OCI-LY7 (cell line): ENCODE results near the gene SGPL1. TPM values are rescaled to one million over a fixed set of nuclear protein-coding genes. Genes with fewer than 3 reads are reported as not detected.

Experiments used
- BruUV-seq: library from RNA; stranded (reverse); fragments of 400-500 nt; replicated peaks from 2 replicates; lab custom pipeline; 2021; lab: Mats Ljungman, UMichigan
- CTCF ChIA-PET: fragments of 300-600 bp; sonication (Branson Sonifier 250); formaldehyde crosslinking; loops from one replicate; lab custom pipeline; 2022; ENCODE audit warnings: antibody characterized with exemption; ENCODE audit not compliant: unreplicated experiment; lab: Charles Lee
- POLR2A ChIA-PET: fragments of 300-600 bp; sonication (Branson Sonifier 250); formaldehyde crosslinking; loops from one replicate; lab custom pipeline; 2022; ENCODE audit warnings: antibody characterized with exemption; lab: Charles Lee
- DNase-seq: peaks from one replicate; pipeline ENCODE4 v3.0.0-alpha.2; 2015; ENCODE audit warnings: low spot score
- H2AFZ ChIP-seq: fragments of 200-600 bp; sonication (generic), shearing (Covaris generic); 2 replicates; pipeline ENCODE4 v1.6.1; 2014; ENCODE audit warnings: mild to moderate bottlenecking, antibody characterized with exemption, low read length, moderate library complexity
- H3K27ac ChIP-seq: fragments of 200-600 bp; sonication (generic); 2 replicates; pipeline ENCODE4 v1.5.1; 2014; ENCODE audit warnings: mixed run types, low read depth, mild to moderate bottlenecking, moderate library complexity, low read length, inconsistent platforms; ENCODE audit not compliant: poor library complexity, severe bottlenecking
- H3K36me3 ChIP-seq: fragments of 200-600 bp; sonication (generic); 2 replicates; pipeline ENCODE4 v1.6.1; 2014; ENCODE audit warnings: mild to moderate bottlenecking, antibody characterized with exemption, low read length, moderate library complexity, mixed read lengths; ENCODE audit not compliant: insufficient read depth
- H3K4me1 ChIP-seq: fragments of 200-600 bp; sonication (generic); 2 replicates; pipeline ENCODE4 v1.5.1; 2014; ENCODE audit warnings: mild to moderate bottlenecking, low read length; ENCODE audit not compliant: insufficient read depth, poor library complexity, severe bottlenecking
- H3K4me2 ChIP-seq: fragments of 200-600 bp; sonication (generic); 2 replicates; pipeline ENCODE4 v1.6.1; 2014; ENCODE audit warnings: mild to moderate bottlenecking, low read length
- H3K4me3 ChIP-seq: fragments of 200-600 bp; sonication (generic); 2 replicates; pipeline ENCODE4 v1.5.1; 2014; ENCODE audit warnings: mild to moderate bottlenecking, low read depth, low read length; ENCODE audit not compliant: poor library complexity, severe bottlenecking
- H3K79me2 ChIP-seq: fragments of 200-600 bp; sonication (generic); 2 replicates; pipeline ENCODE4 v1.6.1; 2016; ENCODE audit warnings: low read depth, mild to moderate bottlenecking, low read length, moderate library complexity, mixed read lengths; ENCODE audit not compliant: insufficient read depth
- H3K9me2 ChIP-seq: fragments of 200-600 bp; sonication (generic); 2 replicates; pipeline ENCODE4 v1.6.1; 2016; ENCODE audit warnings: mild to moderate bottlenecking, low read length, mixed read lengths; ENCODE audit not compliant: insufficient read depth
- H3K9me3 ChIP-seq: fragments of 200-600 bp; sonication (generic); 2 replicates; pipeline ENCODE4 v1.6.1; 2014; ENCODE audit warnings: mild to moderate bottlenecking, mixed run types, low read length, mixed read lengths
- H4K20me1 ChIP-seq: fragments of 200-600 bp; sonication (generic); 2 replicates; pipeline ENCODE4 v1.6.1; 2014; ENCODE audit warnings: mild to moderate bottlenecking, antibody characterized with exemption, low read length, moderate library complexity, mixed read lengths; ENCODE audit not compliant: insufficient read depth
- EZH2phosphoT487 ChIP-seq: fragments of 200-600 bp; sonication (generic); IDR thresholded peaks from 2 replicates; pipeline ENCODE4 v1.6.1; 2018; ENCODE audit warnings: low read depth, borderline replicate concordance, mild to moderate bottlenecking, mixed run types, antibody characterized with exemption, low read length, moderate library complexity, mixed read lengths
- intact Hi-C: fragments of 100-400 bp; cut with micrococcal nuclease; formaldehyde crosslinking; loops from one replicate; pipeline ENCODE4 v1.10.0; 2022; ENCODE audit not compliant: unreplicated experiment
- total RNA-seq, 2 experiments: library from RNA; depleted of rRNA in 1 of 2; stranded (reverse); fragments of >200 nt in 1 of 2; shearing (Covaris generic) in 1 of 2; gene quantifications; 2 replicates each; pipeline ENCODE4 v1.2.3, GENCODE V29; 2014 to 2022
- TF ChIP-seq, protein P1 (sequence below): fragments of 200-600 bp; sonication (generic); conservative IDR thresholded peaks from 2 replicates; pipeline ENCODE4 v1.5.1; 2014; ENCODE audit warnings: mild to moderate bottlenecking, antibody characterized with exemption, low read length, moderate library complexity, mixed read lengths

Gene SGPL1
- total RNA-seq, 2 experiments from 2014 or later: 11.7 to 25.1 TPM

DNA sequence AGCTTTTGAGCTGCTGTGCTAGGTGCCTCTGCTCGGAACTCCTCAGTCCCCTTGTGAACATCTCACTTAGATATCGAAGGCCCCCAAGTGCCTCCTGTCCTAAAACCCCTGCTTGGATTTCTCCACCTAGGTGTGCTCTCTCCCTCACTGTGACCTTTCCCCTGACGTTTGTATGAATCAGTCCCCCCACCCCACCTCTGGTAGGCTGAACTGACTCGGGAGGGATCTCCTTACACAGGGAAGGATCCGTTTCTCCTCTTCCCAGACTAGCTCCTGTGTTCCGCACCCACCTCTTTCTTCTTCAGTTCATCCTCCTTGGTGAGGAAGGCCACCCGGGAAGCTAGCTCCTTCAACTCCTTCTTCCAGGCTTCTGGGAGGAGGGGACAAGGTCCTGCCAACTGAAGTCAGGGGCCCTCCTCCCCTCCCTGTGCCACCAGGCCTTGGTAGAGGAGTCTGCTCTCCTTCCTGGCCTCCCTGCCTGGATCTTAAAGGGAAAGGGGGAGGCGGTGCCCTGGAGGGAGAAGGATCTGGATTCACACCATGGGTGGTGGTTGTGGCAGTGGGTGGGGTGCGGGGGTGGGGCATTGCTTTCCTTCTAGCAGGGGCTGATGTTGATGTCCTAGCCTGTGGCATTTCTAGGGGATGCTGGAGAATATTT lies 37.4 kb upstream of the SGPL1 start:
- Histone ChIP-seq H3K4me2 (no peak overlapping the region), H3K4me1 (no peaks in the 10 kb centered on the region), H4K20me1 (no peaks in the 10 kb centered on the region), H3K79me2 (no peaks in the 10 kb centered on the region), H3K36me3 (no peaks in the 10 kb centered on the region), H2AFZ (no peak overlapping the region), H3K4me3 (no peak overlapping the region), H3K27ac (no peak overlapping the region), H3K9me3 (no peaks in the 10 kb centered on the region), H3K9me2 (no peaks in the 10 kb centered on the region)
- ChIA-PET POLR2A (no interaction called here), CTCF (no interaction called here)
- BruUV-seq: no TSS peak
- intact Hi-C loops: no loop called here
- no peak for DNase-seq
- TF ChIP-seq, protein P1, sequence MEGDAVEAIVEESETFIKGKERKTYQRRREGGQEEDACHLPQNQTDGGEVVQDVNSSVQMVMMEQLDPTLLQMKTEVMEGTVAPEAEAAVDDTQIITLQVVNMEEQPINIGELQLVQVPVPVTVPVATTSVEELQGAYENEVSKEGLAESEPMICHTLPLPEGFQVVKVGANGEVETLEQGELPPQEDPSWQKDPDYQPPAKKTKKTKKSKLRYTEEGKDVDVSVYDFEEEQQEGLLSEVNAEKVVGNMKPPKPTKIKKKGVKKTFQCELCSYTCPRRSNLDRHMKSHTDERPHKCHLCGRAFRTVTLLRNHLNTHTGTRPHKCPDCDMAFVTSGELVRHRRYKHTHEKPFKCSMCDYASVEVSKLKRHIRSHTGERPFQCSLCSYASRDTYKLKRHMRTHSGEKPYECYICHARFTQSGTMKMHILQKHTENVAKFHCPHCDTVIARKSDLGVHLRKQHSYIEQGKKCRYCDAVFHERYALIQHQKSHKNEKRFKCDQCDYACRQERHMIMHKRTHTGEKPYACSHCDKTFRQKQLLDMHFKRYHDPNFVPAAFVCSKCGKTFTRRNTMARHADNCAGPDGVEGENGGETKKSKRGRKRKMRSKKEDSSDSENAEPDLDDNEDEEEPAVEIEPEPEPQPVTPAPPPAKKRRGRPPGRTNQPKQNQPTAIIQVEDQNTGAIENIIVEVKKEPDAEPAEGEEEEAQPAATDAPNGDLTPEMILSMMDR: no peak
- no peak for TF ChIP-seq EZH2phosphoT487

DNA sequence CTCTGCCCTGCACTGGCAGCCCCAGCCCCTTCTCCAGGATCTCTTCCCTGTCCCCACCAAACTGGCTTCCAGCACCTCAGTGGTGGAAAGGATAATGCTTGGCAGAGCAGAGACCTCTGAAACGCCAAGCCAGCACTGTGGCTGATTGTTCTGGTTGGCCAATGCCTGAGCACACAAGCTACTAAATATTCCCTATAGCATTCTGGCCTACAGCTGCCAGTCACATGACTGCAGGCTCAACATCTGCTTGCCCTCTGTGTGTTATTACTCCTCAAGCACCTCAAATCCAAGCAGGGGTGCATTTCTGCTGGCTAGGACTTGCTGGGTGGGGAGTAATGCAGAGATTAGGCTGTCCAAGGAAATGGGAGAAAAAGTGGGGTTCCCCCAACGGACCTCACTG lies 36.7 kb upstream of the SGPL1 start:
- intact Hi-C loops: no loop called here
- no peaks in the 10 kb centered on the region for H4K20me1 ChIP-seq
- TF ChIP-seq EZH2phosphoT487: no peak
- TF ChIP-seq, protein P1: no peak
- no TSS peak for BruUV-seq
- H3K9me3 ChIP-seq: no peaks in the 10 kb centered on the region
- H3K4me2 ChIP-seq: no peak overlapping the region
- no peak for DNase-seq
- H2AFZ ChIP-seq: no peak overlapping the region
- H3K4me1 ChIP-seq: no peaks in the 10 kb centered on the region
- no peak overlapping the region for H3K27ac ChIP-seq
- no peaks in the 10 kb centered on the region for H3K79me2 ChIP-seq
- no peaks in the 10 kb centered on the region for H3K9me2 ChIP-seq
- ChIA-PET POLR2A (no interaction called here), CTCF (no interaction called here)
- no peaks in the 10 kb centered on the region for H3K36me3 ChIP-seq
- no peak overlapping the region for H3K4me3 ChIP-seq

DNA sequence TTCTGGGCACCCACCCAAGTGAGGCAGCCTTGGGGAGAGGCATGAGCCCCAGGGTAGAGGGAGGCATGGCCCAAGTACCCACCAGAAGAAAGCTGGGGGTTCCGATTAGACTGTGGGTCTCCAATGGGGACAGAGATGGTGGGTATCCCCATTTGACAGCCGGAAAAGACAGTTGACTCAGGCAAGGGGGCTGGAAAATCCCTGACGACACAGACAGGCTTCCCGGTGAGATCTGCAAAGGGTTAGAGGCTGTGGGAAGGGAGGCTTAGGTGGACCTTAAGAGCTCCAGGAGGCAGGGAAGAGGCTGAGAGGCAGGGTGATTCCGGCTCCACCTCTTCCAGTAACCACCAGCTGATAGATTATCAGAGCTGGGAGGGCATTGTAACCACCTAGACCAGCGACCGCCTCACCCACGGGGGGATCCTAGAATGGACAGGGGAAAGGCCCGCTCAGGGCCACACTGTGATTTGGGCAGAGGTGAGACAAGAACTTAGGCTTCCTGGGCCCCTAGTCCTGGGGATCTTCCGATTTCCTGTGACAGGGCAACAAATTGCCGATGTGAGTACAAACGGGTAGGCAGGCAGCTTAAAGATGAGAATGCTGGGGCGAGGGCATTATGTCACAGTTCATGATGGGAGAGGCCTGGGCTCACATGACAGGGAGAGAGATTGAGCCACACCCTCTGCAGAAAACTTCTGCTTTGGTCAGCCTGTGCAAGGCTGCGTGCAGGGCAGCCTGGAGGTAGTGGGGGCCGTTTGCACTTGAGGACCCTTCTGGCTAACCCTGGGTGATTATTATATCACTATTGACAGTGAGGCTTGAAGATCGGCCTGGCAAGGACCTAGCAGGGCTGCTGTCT lies 36.0 kb upstream of the SGPL1 start:
- no peaks in the 10 kb centered on the region for H3K9me3 ChIP-seq
- no peaks in the 10 kb centered on the region for H3K4me1 ChIP-seq
- H3K36me3 ChIP-seq: no peaks in the 10 kb centered on the region
- ChIA-PET CTCF (no interaction called here), POLR2A (no interaction called here)
- no peak overlapping the region for H3K4me2 ChIP-seq
- no peaks in the 10 kb centered on the region for H3K79me2 ChIP-seq
- TF ChIP-seq EZH2phosphoT487: no peak
- TF ChIP-seq, protein P1: no peak
- H3K27ac ChIP-seq: no peak overlapping the region
- H2AFZ ChIP-seq: no peak overlapping the region
- no peaks in the 10 kb centered on the region for H3K9me2 ChIP-seq
- H4K20me1 ChIP-seq: no peaks in the 10 kb centered on the region
- no peak for DNase-seq
- intact Hi-C loops: no loop called here
- BruUV-seq: no TSS peak
- no peak overlapping the region for H3K4me3 ChIP-seq
